ENCODE results near the gene HS2ST1. TPM values are rescaled to one million over a fixed set of nuclear protein-coding genes. Genes with fewer than 3 reads are reported as not detected.
"Not testable (repeated sequence)": the region's sequence is repeated elsewhere in the genome, so short reads cannot be mapped to it uniquely, and the experiment has no call there.

HS2ST1 gene
- total RNA-seq, 1 experiment from 2014 or later, result 17.6 TPM

DNA sequence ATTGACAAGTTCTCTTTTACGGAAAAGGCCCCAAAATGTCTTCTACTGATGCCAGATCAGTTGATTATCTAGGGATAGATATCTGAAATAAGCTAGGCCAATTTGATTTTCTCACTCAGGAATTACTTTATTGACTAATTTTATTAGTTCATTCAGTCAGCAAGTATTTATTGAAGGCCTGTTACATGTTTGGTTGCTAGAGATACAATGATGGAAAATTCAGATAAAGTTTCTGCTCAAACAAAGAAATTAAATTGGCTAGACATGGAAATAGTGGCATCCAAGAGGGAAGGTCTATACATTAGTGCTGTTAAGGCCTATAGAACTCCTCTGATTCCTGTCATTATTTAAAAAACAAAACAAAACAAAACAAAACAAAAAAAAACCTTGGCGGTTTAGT is 56.5 kb downstream of the HS2ST1 start:
- DNase-seq (ENCODE audit: low spot score), result no peak

DNA sequence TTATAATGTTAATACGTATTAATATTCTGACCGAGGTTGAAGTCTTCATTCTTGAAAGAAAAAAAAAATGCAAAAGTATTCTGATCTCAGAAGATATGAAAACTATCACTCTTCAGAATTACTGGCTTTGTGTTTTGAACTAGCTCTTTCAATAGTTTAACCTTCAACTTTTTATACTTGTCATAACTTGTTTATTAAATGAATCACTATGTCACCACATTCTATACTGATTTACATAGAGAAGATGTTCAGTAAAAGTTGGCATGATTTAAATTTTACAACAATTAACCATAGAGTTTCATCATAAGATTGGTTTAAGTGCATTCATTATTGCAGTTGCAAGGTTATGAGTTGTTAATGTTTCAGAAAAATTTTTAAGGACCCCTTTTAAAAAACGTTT is 57.3 kb downstream of the HS2ST1 start:
- no peak for DNase-seq (ENCODE audit: low spot score)

GRCh38 chr1:86972262-86972661 is 57.8 kb downstream of the HS2ST1 start:
- no peak for DNase-seq (ENCODE audit: low spot score)

- DNase-seq (ENCODE audit: low spot score), result no peak
Measured at GRCh38 chr1:86975993-86976550, 61.6 kb downstream of the HS2ST1 start.

GRCh38 chr1:86976664-86977063 is 62.2 kb downstream of the HS2ST1 start:
- no peak for DNase-seq (ENCODE audit: low spot score)

GRCh38 chr1:86981482-86982213 is 67.2 kb downstream of the HS2ST1 start:
- no peak for DNase-seq (ENCODE audit: low spot score)

- not testable (repeated sequence) for DNase-seq (ENCODE audit: low spot score)
Measured at GRCh38 chr1:86983677-86984076, 69.2 kb downstream of the HS2ST1 start.

DNA sequence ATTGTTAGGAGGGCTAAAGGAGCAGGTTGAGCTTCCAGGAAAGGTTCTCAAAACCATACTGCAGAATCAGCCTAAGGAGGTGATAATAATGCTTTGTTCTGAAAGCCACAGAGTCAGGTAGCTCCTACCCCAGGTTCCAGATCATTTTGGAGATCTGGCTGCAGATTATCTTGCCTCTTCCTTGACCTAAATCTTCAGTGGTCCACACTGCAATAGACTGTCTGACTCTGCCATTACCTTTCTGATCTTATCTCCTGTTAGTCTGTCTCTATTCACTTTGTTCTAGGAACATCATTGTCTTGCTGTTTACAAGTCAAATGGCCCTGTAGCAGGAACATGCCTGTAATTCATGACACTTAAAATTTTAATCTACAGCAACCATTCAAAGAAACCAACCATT is 73.0 kb downstream of the HS2ST1 start:
- DNase-seq (ENCODE audit: low spot score), result no peak

DNA sequence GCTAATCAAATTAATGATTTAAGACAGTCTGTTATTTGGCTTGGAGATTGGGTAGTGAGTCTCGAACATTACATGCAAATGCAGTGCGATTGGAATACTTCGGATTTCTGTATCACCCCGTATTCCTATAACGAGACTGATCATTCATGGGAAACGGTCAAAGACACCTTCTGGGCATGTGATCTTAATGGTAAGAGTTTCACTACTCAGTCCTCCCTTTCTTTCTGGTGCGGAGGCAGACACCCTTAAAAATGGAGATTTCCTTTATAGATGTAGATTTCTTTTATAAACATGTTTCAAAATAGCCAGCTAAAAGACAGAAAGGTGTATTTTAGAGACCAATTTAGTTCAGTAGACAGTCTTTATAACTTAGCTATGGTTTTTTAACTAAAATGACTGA is 74.4 kb downstream of the HS2ST1 start:
- no peak for DNase-seq (ENCODE audit: low spot score)

DNA sequence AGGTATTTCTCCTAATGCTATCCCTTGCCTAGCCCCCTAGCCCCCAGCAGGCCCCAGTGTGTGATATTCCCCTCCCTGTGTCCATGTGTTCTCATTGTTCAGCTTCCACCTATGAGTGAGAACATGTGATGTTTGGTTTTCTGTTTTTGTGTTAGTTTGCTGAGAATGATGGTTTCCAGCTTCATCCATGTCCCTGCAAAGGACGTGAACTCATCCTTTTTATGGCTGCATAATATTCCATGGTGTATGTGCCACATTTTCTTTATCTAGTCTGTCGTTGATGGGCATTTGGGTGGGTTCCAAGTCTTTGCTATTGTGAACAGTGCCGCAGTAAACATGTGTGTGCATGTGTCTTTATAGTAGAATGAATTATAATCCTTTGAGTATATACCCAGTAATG is 75.3 kb downstream of the HS2ST1 start:
- DNase-seq (ENCODE audit: low spot score), result not testable (repeated sequence)

DNA sequence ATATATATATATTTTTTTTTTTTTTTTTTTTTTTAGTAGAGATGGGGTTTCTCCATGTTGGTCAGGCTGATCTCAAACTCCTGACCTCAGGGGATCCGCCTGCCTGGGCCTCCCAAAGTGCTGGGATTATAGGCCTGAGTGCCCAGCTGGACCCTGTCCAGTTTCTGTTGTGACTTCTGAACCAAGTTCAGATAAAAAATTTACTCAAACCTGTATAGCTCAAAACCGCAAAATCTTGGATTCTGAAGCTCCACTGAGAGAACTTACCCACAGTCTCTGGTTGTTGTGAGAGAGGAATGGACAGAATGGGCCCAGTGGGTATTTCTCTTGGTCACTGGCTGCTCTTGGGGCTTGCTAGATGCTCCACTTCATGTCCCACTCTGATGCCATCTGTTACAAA is 76.4 kb downstream of the HS2ST1 start:
- no peak for DNase-seq (ENCODE audit: low spot score)

GRCh38 chr1:86991549-86992186 is 77.2 kb downstream of the HS2ST1 start:
- DNase-seq (ENCODE audit: low spot score), result no peak

- no peak for DNase-seq (ENCODE audit: low spot score)
Measured at GRCh38 chr1:86992861-86993260, 78.4 kb downstream of the HS2ST1 start.

GRCh38 chr1:86993269-86993985 is 79.0 kb downstream of the HS2ST1 start:
- no peak for DNase-seq (ENCODE audit: low spot score)

DNA sequence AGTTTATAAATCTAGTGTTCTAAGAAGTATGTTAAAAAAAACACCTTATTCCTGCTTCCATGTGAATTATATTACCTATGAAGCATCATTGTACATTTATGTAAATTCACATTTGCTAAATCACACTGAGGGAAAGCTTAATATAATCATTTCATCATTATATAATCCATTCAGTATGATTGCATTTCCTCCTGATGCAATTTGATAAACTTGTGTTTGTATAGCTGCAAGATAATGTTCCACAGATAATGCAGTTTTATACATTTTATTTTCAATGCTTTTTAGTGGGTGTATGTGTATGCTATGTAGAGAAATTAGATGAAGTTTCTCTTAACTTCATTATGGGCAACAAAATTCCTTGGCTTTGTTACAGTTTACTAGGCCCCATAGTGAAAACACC is 79.6 kb downstream of the HS2ST1 start:
- DNase-seq (ENCODE audit: low spot score), result no peak

- DNase-seq (ENCODE audit: low spot score), result no peak
Measured at GRCh38 chr1:86997538-86997937, 83.1 kb downstream of the HS2ST1 start.

- DNase-seq (ENCODE audit: low spot score), result no peak
Measured at GRCh38 chr1:86998280-86998679, 83.8 kb downstream of the HS2ST1 start.

- DNase-seq (ENCODE audit: low spot score), result no peak
Measured at GRCh38 chr1:86998727-86999126, 84.3 kb downstream of the HS2ST1 start.

DNA sequence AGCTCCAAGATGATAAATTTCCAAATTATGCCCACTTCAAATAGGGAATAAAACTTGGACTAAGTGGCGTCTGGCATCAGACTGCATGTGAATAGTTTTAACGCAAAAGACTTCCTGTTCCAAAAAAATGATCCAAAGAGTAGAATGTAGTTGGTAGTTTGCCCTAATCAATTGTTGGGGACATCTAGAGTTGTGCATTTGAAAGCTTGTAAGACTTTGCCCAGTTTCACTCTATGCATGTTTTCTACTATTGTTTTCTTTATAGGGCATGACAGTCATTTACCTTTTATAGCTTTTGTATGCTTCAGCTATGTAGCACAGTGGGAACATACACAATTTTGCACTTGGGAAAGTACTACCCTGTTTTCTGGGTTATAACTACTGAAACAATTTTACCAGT is 86.0 kb downstream of the HS2ST1 start:
- no peak for DNase-seq (ENCODE audit: low spot score)

DNA sequence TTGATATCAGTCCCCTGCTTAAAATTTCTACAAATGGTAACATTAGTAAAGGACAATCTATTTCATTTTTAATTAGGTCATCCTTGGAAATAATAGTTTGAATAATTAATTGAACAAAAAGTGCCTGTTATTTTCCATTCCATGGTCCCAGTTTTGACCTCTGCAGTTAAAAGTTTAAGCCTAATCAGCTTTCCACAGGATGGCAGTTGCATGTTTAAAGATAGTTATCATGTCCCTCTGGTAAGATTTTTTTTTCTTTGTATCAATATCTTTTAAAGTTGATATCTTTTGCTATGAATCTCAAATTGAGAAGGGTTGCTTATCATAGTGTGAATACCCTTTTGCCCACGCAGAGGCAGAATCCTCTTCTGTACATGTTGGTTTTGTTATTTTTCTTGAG is 90.4 kb downstream of the HS2ST1 start:
- DNase-seq (ENCODE audit: low spot score), result no peak

DNA sequence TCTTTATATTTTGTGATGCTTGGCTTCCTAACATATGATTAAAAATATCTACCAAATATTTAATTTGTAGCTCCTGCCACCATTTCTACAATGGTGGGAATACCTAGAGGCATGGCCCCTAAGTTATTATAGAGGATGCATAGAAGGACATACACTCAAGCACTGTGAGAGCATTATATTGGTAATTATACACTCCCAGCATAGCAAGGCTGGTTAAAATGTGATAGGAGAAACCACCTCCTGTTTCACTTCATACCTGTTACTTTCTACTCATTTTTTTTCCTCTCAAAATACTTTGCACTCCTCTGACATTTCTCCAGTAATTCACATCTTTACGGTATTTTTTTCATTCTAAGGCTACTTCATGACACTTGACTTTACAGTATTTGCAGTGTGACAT is 92.9 kb downstream of the HS2ST1 start:
- no peak for DNase-seq (ENCODE audit: low spot score)

- DNase-seq (ENCODE audit: low spot score), result not testable (repeated sequence)
Measured at GRCh38 chr1:87013385-87013784, 99.0 kb downstream of the HS2ST1 start.

Measured in A172 (cell line).